ENCODE results near the gene LRRC28.

The LRRC28 gene

DNA sequence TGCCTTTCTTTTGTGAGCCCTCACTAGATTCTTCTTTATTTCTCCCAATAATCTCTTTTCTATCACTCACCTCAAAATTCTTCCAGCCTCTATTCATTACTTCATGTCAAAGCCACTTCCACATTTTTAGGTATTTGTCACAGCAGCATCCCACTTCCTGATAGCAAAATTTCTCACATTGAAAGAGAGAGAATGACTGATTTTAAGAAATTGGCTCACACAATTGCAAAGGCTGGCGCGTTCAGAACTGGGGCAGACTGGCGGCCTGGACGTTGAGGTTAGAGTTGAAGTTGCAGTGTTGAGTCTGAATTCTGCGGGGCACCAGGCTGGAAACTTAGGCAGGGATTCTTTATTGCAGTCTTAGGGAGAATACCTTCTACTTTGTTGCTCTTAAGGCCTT lies 117.9 kb downstream of the LRRC28 start:
- Histone ChIP-seq H2AFZ (ENCODE audit: low read depth, low read length) (no peak overlapping the region), H4K20me1 (ENCODE audit: insufficient read depth, low read length) (no peaks in the 10 kb centered on the region), H3K9me3 (ENCODE audit: insufficient read depth, low read length) (no peaks in the 10 kb centered on the region), H3K36me3 (replicated peaks; ENCODE audit: low read depth, low read length) (peaks cover 5% of the 10 kb centered on the region), H3K4me2 (ENCODE audit: low read length) (no peak overlapping the region), H3K4me1 (ENCODE audit: low read length) (peaks cover 20% of the 10 kb centered on the region), H3K27ac (ENCODE audit: low read length) (no peak overlapping the region), H3K27me3 (ENCODE audit: low read depth, low read length) (no peaks in the 10 kb centered on the region), H3K9ac (ENCODE audit: low read length) (no peak overlapping the region), H3K4me3 (ENCODE audit: low read length) (no peak overlapping the region), H3K79me2 (ENCODE audit: low read length) (no peaks in the 10 kb centered on the region)
- no peak for TF ChIP-seq EZH2phosphoT487 (IDR thresholded peaks at IDR 0.05; ENCODE audit: low read depth)
- no peak for TF ChIP-seq CTCF (IDR thresholded peaks at IDR 0.05; ENCODE audit: low read depth, low read length)

GRCh38 chr15:99371180-99372103 lies 120.2 kb downstream of the LRRC28 start:
- peaks cover 2% of the 10 kb centered on the region for H3K36me3 ChIP-seq (replicated peaks; ENCODE audit: low read depth, low read length)
- no peak overlapping the region for H2AFZ ChIP-seq (ENCODE audit: low read depth, low read length)

GRCh38 chr15:99385005-99385669 lies 133.9 kb downstream of the LRRC28 start:
- Histone ChIP-seq H3K36me3 (replicated peaks; ENCODE audit: low read depth, low read length) (no peaks in the 10 kb centered on the region), H3K27me3 (ENCODE audit: low read depth, low read length) (no peaks in the 10 kb centered on the region), H3K9me3 (ENCODE audit: insufficient read depth, low read length) (no peaks in the 10 kb centered on the region), H3K79me2 (ENCODE audit: low read length) (no peaks in the 10 kb centered on the region), H2AFZ (ENCODE audit: low read depth, low read length) (no peak overlapping the region), H3K27ac (ENCODE audit: low read length) (no peak overlapping the region), H3K4me2 (ENCODE audit: low read length) (no peak overlapping the region), H4K20me1 (ENCODE audit: insufficient read depth, low read length) (no peaks in the 10 kb centered on the region), H3K4me1 (ENCODE audit: low read length) (peaks cover 12% of the 10 kb centered on the region), H3K9ac (ENCODE audit: low read length) (no peak overlapping the region), H3K4me3 (ENCODE audit: low read length) (no peak overlapping the region)
- TF ChIP-seq EZH2phosphoT487 (IDR thresholded peaks at IDR 0.05; ENCODE audit: low read depth), result no peak
- no peak for TF ChIP-seq CTCF (IDR thresholded peaks at IDR 0.05; ENCODE audit: low read depth, low read length)

More at GRCh38 chr15:99371180-99372103, 120.2 kb downstream of the LRRC28 start:
- TF ChIP-seq EZH2phosphoT487 (IDR thresholded peaks at IDR 0.05; ENCODE audit: low read depth) (no peak), CTCF (IDR thresholded peaks at IDR 0.05; ENCODE audit: low read depth, low read length) (peak; percentile 42)
- Histone ChIP-seq H3K4me1 (ENCODE audit: low read length) (peaks cover 20% of the 10 kb centered on the region), H4K20me1 (ENCODE audit: insufficient read depth, low read length) (no peaks in the 10 kb centered on the region), H3K27me3 (ENCODE audit: low read depth, low read length) (no peaks in the 10 kb centered on the region), H3K9ac (ENCODE audit: low read length) (no peak overlapping the region), H3K9me3 (ENCODE audit: insufficient read depth, low read length) (no peaks in the 10 kb centered on the region), H3K4me2 (ENCODE audit: low read length) (peak overlapping the region; percentile 6), H3K79me2 (ENCODE audit: low read length) (no peaks in the 10 kb centered on the region), H3K4me3 (ENCODE audit: low read length) (no peak overlapping the region), H3K27ac (ENCODE audit: low read length) (no peak overlapping the region)

GRCh38 chr15:99385865-99386264 lies 134.6 kb downstream of the LRRC28 start:
- H3K36me3 ChIP-seq (replicated peaks; ENCODE audit: low read depth, low read length), result no peaks in the 10 kb centered on the region
- TF ChIP-seq CTCF (IDR thresholded peaks at IDR 0.05; ENCODE audit: low read depth, low read length) (no peak), EZH2phosphoT487 (IDR thresholded peaks at IDR 0.05; ENCODE audit: low read depth) (no peak)
- H3K27ac ChIP-seq (ENCODE audit: low read length), result no peak overlapping the region
- H4K20me1 ChIP-seq (ENCODE audit: insufficient read depth, low read length), result no peaks in the 10 kb centered on the region
- no peak overlapping the region for H2AFZ ChIP-seq (ENCODE audit: low read depth, low read length)
- no peaks in the 10 kb centered on the region for H3K79me2 ChIP-seq (ENCODE audit: low read length)
- peaks cover 12% of the 10 kb centered on the region for H3K4me1 ChIP-seq (ENCODE audit: low read length)
- H3K27me3 ChIP-seq (ENCODE audit: low read depth, low read length), result no peaks in the 10 kb centered on the region
- H3K9me3 ChIP-seq (ENCODE audit: insufficient read depth, low read length), result no peaks in the 10 kb centered on the region
- H3K4me2 ChIP-seq (ENCODE audit: low read length), result no peak overlapping the region
- H3K4me3 ChIP-seq (ENCODE audit: low read length), result no peak overlapping the region
- H3K9ac ChIP-seq (ENCODE audit: low read length), result no peak overlapping the region

Measured in OCI-LY3 (cell line).